Tibial artery (tissue), 4 donors: ENCODE measurements around the gene TRAF2.

Experiments used
- DNase-seq, 2 donors: peaks; one replicate each; pipeline ENCODE4 v3.0.0-alpha.2; 2019
- H3K27ac ChIP-seq, 2 donors: fragments of 200-600 bp; sonication (generic) in 1 of 2; 1 replicate in 1 of 2; 2 replicates in 1 of 2; pipeline ENCODE4 v1.5.1; 2018 to 2019; ENCODE audit warnings: mild to moderate bottlenecking in 1 of 2
- H3K27me3 ChIP-seq, 2 donors: fragments of 200-600 bp; sonication (generic) in 1 of 2; one replicate each; pipeline versions ENCODE4 v1.5.1 to v1.6.0; 2016 to 2019
- H3K36me3 ChIP-seq, 3 donors: fragments of 200-600 bp; sonication (generic) in 2 of 3; one replicate each; pipeline ENCODE4 v1.5.1; 2016 to 2019; ENCODE audit warnings: mild to moderate bottlenecking in 2 of 3
- H3K4me1 ChIP-seq, 4 donors: fragments of 200-600 bp; sonication (generic) in 2 of 4; 1 replicate in 3 of 4; 2 replicates in 1 of 4; pipeline ENCODE4 v1.5.1; 2016 to 2019
- H3K4me3 ChIP-seq, 2 donors: fragments of 200-600 bp; sonication (generic) in 1 of 2; 1 replicate in 1 of 2; 2 replicates in 1 of 2; pipeline ENCODE4 v1.5.1; 2018 to 2019; ENCODE audit warnings: mild to moderate bottlenecking in 2 of 2
- H3K9me3 ChIP-seq, 3 donors: fragments of 200-600 bp; sonication (generic) in 1 of 3; one replicate each; pipeline ENCODE4 v1.5.1; 2016 to 2019
- CTCF ChIP-seq, 2 experiments: fragments of 200-600 bp in 1 of 2; fragments of 450-650 bp in 1 of 2; IDR thresholded peaks; one replicate each; pipeline ENCODE4 v1.5.1; 2017 to 2019; ENCODE audit warnings: antibody characterized with exemption in 2 of 2, mild to moderate bottlenecking in 1 of 2, moderate library complexity in 1 of 2
- intact Hi-C: fragments of 100-400 bp; cut with DNase I; formaldehyde crosslinking; loops from one replicate; pipeline ENCODE4 v1.15.0; 2023; ENCODE audit warnings: low total_unique reads

TRAF2 gene

GRCh38 chr9:136856541-136857141 lies 29.7 kb upstream of the TRAF2 start:
- Histone ChIP-seq H3K27me3 (no peaks in the 10 kb centered on the region), H3K36me3 (peaks cover 1 to 19% (median 9%) of the 10 kb centered on the region in 3 donors), H3K4me1 (peaks cover 0 to 30% (median 17%) of the 10 kb centered on the region in 4 donors), H3K9me3 (no peaks in the 10 kb centered on the region), H3K27ac (no peak overlapping the region), H3K4me3 (no peak overlapping the region)
- DNase-seq, result peak in 1 of 2 donors; percentile 64
- intact Hi-C loops, result no loop called here
- no peak for TF ChIP-seq CTCF (IDR thresholded peaks at IDR 0.05)

GRCh38 chr9:136857166-136857565 lies 29.1 kb upstream of the TRAF2 start:
- peak in 1 of 2 donors; percentile 62 for DNase-seq
- peaks cover 4 to 22% (median 14%) of the 10 kb centered on the region in 3 donors for H3K36me3 ChIP-seq
- H3K4me1 ChIP-seq, result peaks cover 0 to 30% (median 17%) of the 10 kb centered on the region in 4 donors
- no peaks in the 10 kb centered on the region for H3K27me3 ChIP-seq
- no peak overlapping the region for H3K27ac ChIP-seq
- intact Hi-C loops, result no loop called here
- no peaks in the 10 kb centered on the region for H3K9me3 ChIP-seq
- H3K4me3 ChIP-seq, result no peak overlapping the region
- no peak for TF ChIP-seq CTCF (IDR thresholded peaks at IDR 0.05)

GRCh38 chr9:136857581-136858412 lies 28.5 kb upstream of the TRAF2 start:
- no peak overlapping the region for H3K27ac ChIP-seq
- no peak for DNase-seq
- no peaks in the 10 kb centered on the region for H3K9me3 ChIP-seq
- peaks cover 0 to 30% (median 17%) of the 10 kb centered on the region in 4 donors for H3K4me1 ChIP-seq
- no peaks in the 10 kb centered on the region for H3K27me3 ChIP-seq
- H3K4me3 ChIP-seq, result no peak overlapping the region
- peaks cover 10 to 29% (median 20%) of the 10 kb centered on the region in 3 donors for H3K36me3 ChIP-seq
- intact Hi-C loops, result no loop called here
- no peak for TF ChIP-seq CTCF (IDR thresholded peaks at IDR 0.05)

GRCh38 chr9:136858452-136858843 lies 27.9 kb upstream of the TRAF2 start:
- H3K27ac ChIP-seq, result peak overlapping the region in 1 of 2 donors; percentile 63
- DNase-seq, result no peak
- H3K9me3 ChIP-seq, result no peaks in the 10 kb centered on the region
- H3K4me3 ChIP-seq, result no peak overlapping the region
- H3K4me1 ChIP-seq, result peaks cover 0 to 34% (median 17%) of the 10 kb centered on the region in 4 donors
- no peak for TF ChIP-seq CTCF (IDR thresholded peaks at IDR 0.05)
- H3K36me3 ChIP-seq, result peaks cover 17 to 35% (median 27%) of the 10 kb centered on the region in 3 donors
- intact Hi-C loops, result no loop called here
- no peaks in the 10 kb centered on the region for H3K27me3 ChIP-seq

GRCh38 chr9:136858844-136859757 lies 27.2 kb upstream of the TRAF2 start:
- Histone ChIP-seq H3K36me3 (peaks cover 20 to 41% (median 30%) of the 10 kb centered on the region in 3 donors), H3K4me1 (peaks cover 0 to 40% (median 23%) of the 10 kb centered on the region in 4 donors), H3K27me3 (no peaks in the 10 kb centered on the region), H3K9me3 (no peaks in the 10 kb centered on the region), H3K27ac (peak overlapping the region in 1 of 2 donors; percentile 63), H3K4me3 (no peak overlapping the region)
- intact Hi-C loops, result no loop called here
- TF ChIP-seq CTCF (IDR thresholded peaks at IDR 0.05), result no peak
- DNase-seq, result peak in 1 of 2 donors; percentile 86
